BE2C (cell line): ENCODE measurements around the gene BCS1L.

Experiments used
- DNase-seq: peaks from one replicate; pipeline ENCODE4 v3.0.0-alpha.2; 2020
- H3K27me3 ChIP-seq: fragments of 250-450 bp; sonication (Bioruptor Pico); 2 replicates; pipeline ENCODE4 v1.5.1; 2020; ENCODE audit warnings: mild to moderate bottlenecking
- H3K36me3 ChIP-seq: fragments of 250-450 bp; sonication (Bioruptor Pico); 2 replicates; pipeline ENCODE4 v1.5.1; 2020; ENCODE audit warnings: mild to moderate bottlenecking
- H3K4me1 ChIP-seq: fragments of 250-450 bp; sonication (Bioruptor Pico); 2 replicates; pipeline ENCODE4 v1.5.1; 2020
- H3K4me3 ChIP-seq: 2 replicates; pipeline ENCODE4 v1.5.1; 2011; ENCODE audit warnings: low read depth, low read length
- H3K9me3 ChIP-seq: fragments of 250-450 bp; sonication (Bioruptor Pico); 2 replicates; pipeline ENCODE4 v1.5.1; 2020
- CTCF ChIP-seq: IDR thresholded peaks from 2 replicates; pipeline ENCODE4 v1.5.1; 2012; ENCODE audit warnings: mild to moderate bottlenecking, low read depth, low read length

BCS1L gene

GRCh38 chr2:218648787-218649100 is 10.7 kb upstream of the BCS1L start:
- DNase-seq = no peak
- no peaks in the 10 kb centered on the region for H3K4me1 ChIP-seq
- no peaks in the 10 kb centered on the region for H3K9me3 ChIP-seq
- no peak for TF ChIP-seq CTCF
- no peak overlapping the region for H3K4me3 ChIP-seq
- no peaks in the 10 kb centered on the region for H3K27me3 ChIP-seq
- peaks cover 87% of the 10 kb centered on the region for H3K36me3 ChIP-seq

GRCh38 chr2:218655751-218656150 is 3.7 kb upstream of the BCS1L start:
- H3K36me3 ChIP-seq = peaks cover 64% of the 10 kb centered on the region
- H3K9me3 ChIP-seq = no peaks in the 10 kb centered on the region
- H3K4me3 ChIP-seq = no peak overlapping the region

GRCh38 chr2:218658671-218659257 is 719 bp upstream of the BCS1L start:
- DNase-seq = peak; percentile 48
- no peaks in the 10 kb centered on the region for H3K9me3 ChIP-seq
- H3K27me3 ChIP-seq = no peaks in the 10 kb centered on the region
- peaks cover 61% of the 10 kb centered on the region for H3K36me3 ChIP-seq
- peak overlapping the region; percentile 99 for H3K4me3 ChIP-seq
- TF ChIP-seq CTCF = peak; percentile 55
- H3K4me1 ChIP-seq = no peaks in the 10 kb centered on the region

More at GRCh38 chr2:218655751-218656150, 3.7 kb upstream of the BCS1L start:
- TF ChIP-seq CTCF = no peak
- Histone ChIP-seq H3K4me1 (no peaks in the 10 kb centered on the region), H3K27me3 (no peaks in the 10 kb centered on the region)
- no peak for DNase-seq

- Histone ChIP-seq H3K9me3 (no peaks in the 10 kb centered on the region), H3K4me3 (peak overlapping the region; percentile 99), H3K27me3 (no peaks in the 10 kb centered on the region), H3K36me3 (peaks cover 58% of the 10 kb centered on the region), H3K4me1 (no peaks in the 10 kb centered on the region)
- no peak for DNase-seq
- no peak for TF ChIP-seq CTCF
Measured at GRCh38 chr2:218659988-218660358, 490 bp downstream of the BCS1L start.

GRCh38 chr2:218662377-218662776 is 2.9 kb downstream of the BCS1L start:
- TF ChIP-seq CTCF = no peak
- no peaks in the 10 kb centered on the region for H3K9me3 ChIP-seq
- H3K27me3 ChIP-seq = no peaks in the 10 kb centered on the region
- no peak for DNase-seq
- H3K36me3 ChIP-seq = peaks cover 54% of the 10 kb centered on the region
- H3K4me1 ChIP-seq = no peaks in the 10 kb centered on the region
- H3K4me3 ChIP-seq = no peak overlapping the region

GRCh38 chr2:218662827-218663226 is 3.3 kb downstream of the BCS1L start:
- H3K9me3 ChIP-seq = no peaks in the 10 kb centered on the region
- H3K27me3 ChIP-seq = no peaks in the 10 kb centered on the region
- no peak for TF ChIP-seq CTCF
- H3K36me3 ChIP-seq = peaks cover 52% of the 10 kb centered on the region
- no peak overlapping the region for H3K4me3 ChIP-seq
- no peak for DNase-seq
- H3K4me1 ChIP-seq = no peaks in the 10 kb centered on the region
